IMR-90 (cell line): ENCODE data around the gene BHLHA9. TPM values are rescaled to one million over a fixed set of nuclear protein-coding genes. Genes with fewer than 3 reads are reported as not detected.

ENCODE experiments used
- ATAC-seq: fragments of 200-7000 bp; cut with Tn5 transposase; 2 replicates; pipeline ENCODE4 v1.9.1; 2020; ENCODE audit warnings: low read depth, mild to moderate bottlenecking, moderate library complexity
- BruUV-seq: library from RNA; stranded (reverse); fragments of 400-500 nt; replicated peaks from 2 replicates; lab custom pipeline; 2021; lab: Mats Ljungman, UMichigan
- CTCF ChIA-PET: fragments of 300-600 bp; formaldehyde crosslinking; extraction: SDS; loops from one replicate; lab custom pipeline; 2021; ENCODE audit warnings: antibody characterized with exemption; lab: Yijun Ruan, JAX
- POLR2A ChIA-PET: fragments of 300-600 bp; sonication (Branson Sonifier 250); formaldehyde crosslinking; loops from one replicate; lab custom pipeline; 2022; ENCODE audit warnings: antibody characterized with exemption; ENCODE audit not compliant: unreplicated experiment; lab: Charles Lee
- DNase-seq: peaks from one replicate; pipeline ENCODE4 v3.0.0; 2013
- H2AFZ ChIP-seq: replicated peaks from 2 replicates; pipeline ENCODE3; 2013; ENCODE audit warnings: low read length, mild to moderate bottlenecking; ENCODE audit not compliant: poor library complexity
- H2AK5ac ChIP-seq: 2 replicates; pipeline ENCODE4 v1.6.1; 2013; ENCODE audit warnings: low read depth, low read length, inconsistent platforms
- H2AK9ac ChIP-seq: replicated peaks from 2 replicates; pipeline ENCODE3; 2013; ENCODE audit warnings: mild to moderate bottlenecking, low read depth, low read length, moderate library complexity; ENCODE audit not compliant: poor library complexity
- H2BK120ac ChIP-seq: 2 replicates; pipeline ENCODE4 v1.6.1; 2013; ENCODE audit warnings: low read depth, low read length, inconsistent platforms
- H2BK15ac ChIP-seq: 3 replicates; pipeline ENCODE4 v1.6.1; 2013; ENCODE audit warnings: low read depth, low read length, inconsistent platforms
- H2BK20ac ChIP-seq: 2 replicates; pipeline ENCODE4 v1.6.1; 2013; ENCODE audit warnings: low read depth, mild to moderate bottlenecking, inconsistent platforms, low read length, moderate library complexity
- H2BK5ac ChIP-seq: 2 replicates; pipeline ENCODE4 v1.6.1; 2013; ENCODE audit warnings: mild to moderate bottlenecking, low read depth, low read length, inconsistent platforms; ENCODE audit not compliant: poor library complexity, severe bottlenecking
- H3K14ac ChIP-seq: replicated peaks from 2 replicates; pipeline ENCODE4 v1.6.1; 2013; ENCODE audit warnings: low read depth, low read length, inconsistent platforms
- H3K18ac ChIP-seq: 2 replicates; pipeline ENCODE4 v1.6.1; 2013; ENCODE audit warnings: low read depth, low read length, control low read depth
- H3K23ac ChIP-seq: 2 replicates; pipeline ENCODE4 v1.6.1; 2013; ENCODE audit warnings: low read depth, low read length, inconsistent platforms
- H3K27ac ChIP-seq: 2 replicates; pipeline ENCODE4 v1.5.1; 2013; ENCODE audit warnings: mild to moderate bottlenecking, control low read depth, low read length; ENCODE audit not compliant: insufficient read depth
- H3K27me3 ChIP-seq: 2 replicates; pipeline ENCODE4 v1.6.1; 2013; ENCODE audit warnings: low read length; ENCODE audit not compliant: control insufficient read depth, insufficient read depth
- H3K36me3 ChIP-seq: 2 replicates; pipeline ENCODE4 v1.6.1; 2013; ENCODE audit warnings: low read length, mixed read lengths; ENCODE audit not compliant: control insufficient read depth, insufficient read depth
- H3K4ac ChIP-seq: 2 replicates; pipeline ENCODE4 v1.6.1; 2013; ENCODE audit warnings: low read depth, low read length, inconsistent platforms
- H3K4me1 ChIP-seq: 2 replicates; pipeline ENCODE4 v1.6.1; 2013; ENCODE audit warnings: low read length, mixed read lengths; ENCODE audit not compliant: control insufficient read depth, insufficient read depth
- H3K4me2 ChIP-seq: 2 replicates; pipeline ENCODE4 v1.6.1; 2013; ENCODE audit warnings: low read depth, mild to moderate bottlenecking, control low read depth, low read length, moderate library complexity
- H3K4me3 ChIP-seq: 2 replicates; pipeline ENCODE4 v1.5.1; 2013; ENCODE audit warnings: low read depth, mild to moderate bottlenecking, control low read depth, low read length, moderate library complexity; ENCODE audit not compliant: insufficient read depth
- H3K56ac ChIP-seq: 2 replicates; pipeline ENCODE4 v1.6.1; 2013; ENCODE audit warnings: low read length, inconsistent platforms; ENCODE audit not compliant: insufficient read depth; ENCODE audit errors: extremely low read depth
- H3K79me1 ChIP-seq, 2 experiments: 2 replicates each; pipeline ENCODE4 v1.6.1; 2013; ENCODE audit warnings: low read length in 2 of 2, inconsistent platforms in 1 of 2, low read depth in 1 of 2
- H3K9ac ChIP-seq: 2 replicates; pipeline ENCODE4 v1.6.1; 2013; ENCODE audit warnings: low read depth, low read length, control low read depth
- H3K9me1 ChIP-seq: 2 replicates; pipeline ENCODE4 v1.6.1; 2013; ENCODE audit warnings: low read length, inconsistent platforms; ENCODE audit not compliant: insufficient read depth
- H3K9me3 ChIP-seq: 2 replicates; pipeline ENCODE4 v1.6.1; 2013; ENCODE audit warnings: low read length; ENCODE audit not compliant: control insufficient read depth, insufficient read depth
- H4K20me1 ChIP-seq: 2 replicates; pipeline ENCODE4 v1.6.1; 2013; ENCODE audit warnings: low read length, inconsistent platforms; ENCODE audit not compliant: insufficient read depth
- H4K5ac ChIP-seq: 2 replicates; pipeline ENCODE4 v1.6.1; 2013; ENCODE audit warnings: mild to moderate bottlenecking, low read depth, low read length, control low read depth
- H4K8ac ChIP-seq, 2 experiments: 2 replicates each; pipeline ENCODE4 v1.6.1; 2013; ENCODE audit warnings: low read depth in 2 of 2, low read length in 2 of 2, control low read depth in 1 of 2, inconsistent platforms in 1 of 2
- H4K91ac ChIP-seq: 2 replicates; pipeline ENCODE4 v1.6.1; 2013; ENCODE audit warnings: low read depth, low read length, inconsistent platforms; ENCODE audit not compliant: insufficient read depth
- BHLHE40 ChIP-seq: fragments of 150-350 bp; IDR thresholded peaks from 2 replicates; pipeline ENCODE4 v1.6.1; 2016; ENCODE audit warnings: mild to moderate bottlenecking, low read depth, low read length
- CHD1 ChIP-seq: IDR thresholded peaks from 2 replicates; pipeline ENCODE4 v1.6.1; 2012; ENCODE audit warnings: low read depth, low read length, improper control_type of control experiment
- MXI1 ChIP-seq: IDR thresholded peaks from 2 replicates; pipeline ENCODE4 v1.6.1; 2012; ENCODE audit warnings: low read depth, mild to moderate bottlenecking, low read length, moderate library complexity, borderline replicate concordance
- NFE2L2 ChIP-seq: fragments of 150-350 bp; IDR thresholded peaks from 2 replicates; pipeline ENCODE4 v1.6.1; 2016; ENCODE audit warnings: low read depth, mild to moderate bottlenecking, low read length
- RAD21 ChIP-seq: IDR thresholded peaks from 2 replicates; pipeline ENCODE4 v1.6.1; 2012; ENCODE audit warnings: low read length, improper control_type of control experiment
- RCOR1 ChIP-seq: IDR thresholded peaks from 2 replicates; pipeline ENCODE4 v1.6.1; 2012; ENCODE audit warnings: mild to moderate bottlenecking, low read length, improper control_type of control experiment; ENCODE audit not compliant: insufficient replicate concordance
- RFX5 ChIP-seq: IDR thresholded peaks from 2 replicates; pipeline ENCODE4 v1.8.0; 2012; ENCODE audit warnings: low read depth, mild to moderate bottlenecking, low read length, moderate library complexity
- WGBS, 2 experiments: methylation state at CpG; one replicate each; pipeline versions ENCODE4 v1.1.5 to v1.1.7; 2013; ENCODE audit warnings: missing lambda C conversion rate in 2 of 2; ENCODE audit not compliant: insufficient read length in 1 of 2; ENCODE audit errors: extremely low coverage in 2 of 2; 5-methylcytosine and 5-hydroxymethylcytosine counted together
- dilution Hi-C: fragments of 300-500 bp; cut with HindIII; formaldehyde crosslinking; loops from one replicate; pipeline ENCODE4 v1.14.3; 2018; ENCODE audit warnings: low sequenced_read_pairs; ENCODE audit not compliant: unreplicated experiment
- in situ Hi-C: fragments of 300-500 bp; cut with MboI; formaldehyde crosslinking; loops from 3 replicates; pipeline ENCODE4 v1.14.3; 2019; ENCODE audit warnings: low sequenced_read_pairs, inconsistent platforms, mixed read lengths
- intact Hi-C: fragments of 100-400 bp; cut with micrococcal nuclease; formaldehyde crosslinking; loops from 2 replicates; pipeline ENCODE4 v1.10.0; 2022
- polyA plus RNA-seq, 3 experiments: library from polyadenylated mRNA; depleted of rRNA; stranded (reverse); fragments of >200 nt; gene quantifications; 2 replicates each; pipeline ENCODE4 v1.2.3, GENCODE V29; 2012; ENCODE audit warnings: low replicate concordance in 1 of 3
- total RNA-seq: library from RNA; depleted of rRNA; stranded (reverse); fragments of >200 nt; gene quantifications from 2 replicates; pipeline ENCODE4 v1.2.3, GENCODE V29; 2012
- TF ChIP-seq, protein P1 (sequence below): fragments of 150-350 bp; IDR thresholded peaks from 2 replicates; pipeline ENCODE4 v1.6.1; 2017; ENCODE audit warnings: mild to moderate bottlenecking, antibody characterized with exemption, low read length, low read depth
- TF ChIP-seq, protein P2 (sequence below): conservative IDR thresholded peaks from 2 replicates; pipeline ENCODE4 v1.5.1; 2012; ENCODE audit warnings: mild to moderate bottlenecking, low read depth, low read length, improper control_type of control experiment

The BHLHA9 gene
- total and polyA plus RNA-seq, 2 of the 4 experiments (the other 2 are of a cell fraction) = not detected

DNA sequence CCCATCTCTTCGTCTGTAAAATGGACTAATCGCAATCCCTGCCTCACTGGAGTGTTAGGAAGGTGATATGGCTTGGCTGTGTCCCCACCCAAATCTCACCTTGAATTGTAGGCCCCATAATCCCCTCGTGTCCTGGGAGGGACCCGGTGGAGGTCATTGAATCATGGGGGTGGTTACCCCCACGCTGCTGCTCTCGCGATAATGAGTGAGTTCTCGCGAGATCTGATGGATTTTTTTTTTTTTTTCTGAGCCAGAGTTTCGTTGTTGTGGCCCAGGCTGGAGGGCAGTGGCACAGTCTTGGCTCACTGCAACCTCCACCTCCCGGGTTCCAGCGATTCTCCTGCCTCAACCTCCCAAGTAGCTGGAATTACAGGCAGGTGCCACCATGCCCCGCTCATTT lies 20.4 kb downstream of the BHLHA9 start:
- POLR2A ChIA-PET = no interaction called here

More for the DNA sequence above, 20.4 kb downstream of the BHLHA9 start:
- no peak overlapping the region for H4K8ac ChIP-seq
- no peak overlapping the region for H2AK5ac ChIP-seq
- H2AK9ac ChIP-seq = no peak overlapping the region
- no peak overlapping the region for H2BK20ac ChIP-seq
- no peaks in the 10 kb centered on the region for H3K36me3 ChIP-seq
- no peak overlapping the region for H3K27ac ChIP-seq
- H3K4me3 ChIP-seq = no peak overlapping the region
- H2BK15ac ChIP-seq = no peak overlapping the region
- BruUV-seq = no TSS peak
- 80% methylated on average over 1 of the region's 13 CpGs; no CpG with 5 or more reads in 1 of the 2 experiments for WGBS, 2 experiments
- H2AFZ ChIP-seq = no peak overlapping the region
- in situ Hi-C loops (no loop called here), dilution Hi-C loops (no loop called here), intact Hi-C loops (no loop called here)
- H3K14ac ChIP-seq = no peak overlapping the region
- H3K4ac ChIP-seq = no peak overlapping the region
- H3K9me3 ChIP-seq = no peaks in the 10 kb centered on the region; the same call in 1 of the 2 replicates
- no peak overlapping the region for H3K4me2 ChIP-seq
- ATAC-seq = no peak
- H3K18ac ChIP-seq = no peak overlapping the region
- DNase-seq = no peak
- H3K9me1 ChIP-seq = no peaks in the 10 kb centered on the region
- H3K79me1 ChIP-seq = no peaks in the 10 kb centered on the region
- no peaks in the 10 kb centered on the region for H3K4me1 ChIP-seq
- no peak overlapping the region for H4K5ac ChIP-seq
- H3K27me3 ChIP-seq = peaks cover 2% of the 10 kb centered on the region; the same call in 1 of the 2 replicates
- H4K20me1 ChIP-seq = no peaks in the 10 kb centered on the region
- H3K56ac ChIP-seq = no peak overlapping the region
- no peak overlapping the region for H4K91ac ChIP-seq
- no peak overlapping the region for H2BK120ac ChIP-seq
- no peak overlapping the region for H2BK5ac ChIP-seq
- CTCF ChIA-PET = no interaction called here
- no peak overlapping the region for H3K23ac ChIP-seq
- no peak for TF ChIP-seq MXI1
- TF ChIP-seq NFE2L2 = no peak
- no peak for TF ChIP-seq RAD21
- TF ChIP-seq, protein P1, sequence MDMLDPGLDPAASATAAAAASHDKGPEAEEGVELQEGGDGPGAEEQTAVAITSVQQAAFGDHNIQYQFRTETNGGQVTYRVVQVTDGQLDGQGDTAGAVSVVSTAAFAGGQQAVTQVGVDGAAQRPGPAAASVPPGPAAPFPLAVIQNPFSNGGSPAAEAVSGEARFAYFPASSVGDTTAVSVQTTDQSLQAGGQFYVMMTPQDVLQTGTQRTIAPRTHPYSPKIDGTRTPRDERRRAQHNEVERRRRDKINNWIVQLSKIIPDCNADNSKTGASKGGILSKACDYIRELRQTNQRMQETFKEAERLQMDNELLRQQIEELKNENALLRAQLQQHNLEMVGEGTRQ = no peak
- TF ChIP-seq RCOR1 = no peak
- TF ChIP-seq, protein P2, sequence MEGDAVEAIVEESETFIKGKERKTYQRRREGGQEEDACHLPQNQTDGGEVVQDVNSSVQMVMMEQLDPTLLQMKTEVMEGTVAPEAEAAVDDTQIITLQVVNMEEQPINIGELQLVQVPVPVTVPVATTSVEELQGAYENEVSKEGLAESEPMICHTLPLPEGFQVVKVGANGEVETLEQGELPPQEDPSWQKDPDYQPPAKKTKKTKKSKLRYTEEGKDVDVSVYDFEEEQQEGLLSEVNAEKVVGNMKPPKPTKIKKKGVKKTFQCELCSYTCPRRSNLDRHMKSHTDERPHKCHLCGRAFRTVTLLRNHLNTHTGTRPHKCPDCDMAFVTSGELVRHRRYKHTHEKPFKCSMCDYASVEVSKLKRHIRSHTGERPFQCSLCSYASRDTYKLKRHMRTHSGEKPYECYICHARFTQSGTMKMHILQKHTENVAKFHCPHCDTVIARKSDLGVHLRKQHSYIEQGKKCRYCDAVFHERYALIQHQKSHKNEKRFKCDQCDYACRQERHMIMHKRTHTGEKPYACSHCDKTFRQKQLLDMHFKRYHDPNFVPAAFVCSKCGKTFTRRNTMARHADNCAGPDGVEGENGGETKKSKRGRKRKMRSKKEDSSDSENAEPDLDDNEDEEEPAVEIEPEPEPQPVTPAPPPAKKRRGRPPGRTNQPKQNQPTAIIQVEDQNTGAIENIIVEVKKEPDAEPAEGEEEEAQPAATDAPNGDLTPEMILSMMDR = no peak
- TF ChIP-seq CHD1 = no peak
- no peak for TF ChIP-seq RFX5
- no peak for TF ChIP-seq BHLHE40
- H3K9ac ChIP-seq = no peak overlapping the region
